Measurements from ENCODE around the gene TMCO2. TPM values are rescaled to one million over a fixed set of nuclear protein-coding genes. Genes with fewer than 3 reads are reported as not detected.

Gene TMCO2
- polyA plus RNA-seq, 3 donors: not detected

DNA sequence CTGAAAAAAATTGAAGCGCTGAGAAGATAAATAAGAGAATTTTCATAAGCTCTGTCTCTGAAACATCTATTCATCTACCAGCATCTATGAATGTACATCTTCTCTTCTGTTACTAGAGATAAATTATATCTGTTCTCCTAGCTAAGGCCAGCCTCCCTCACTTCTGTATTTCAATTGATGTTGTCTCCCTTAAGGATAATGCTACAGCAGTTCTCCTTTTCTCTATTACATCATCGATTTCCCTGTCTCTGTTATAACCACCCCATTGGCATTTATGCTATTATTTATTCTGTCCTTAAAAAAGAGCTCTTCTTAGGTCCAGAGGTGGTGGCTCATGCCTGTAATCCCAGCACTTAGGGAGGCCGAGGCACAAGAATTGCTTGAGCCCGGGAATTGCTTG is 42.9 kb upstream of the TMCO2 start:
- peaks cover 0 to 2% (median 0%) of the 10 kb centered on the region in 7 donors for H3K9me3 Mint-ChIP-seq
- no peaks in the 10 kb centered on the region for H3K4me1 Mint-ChIP-seq
- H3K27me3 Mint-ChIP-seq (ENCODE audit: low read depth in 3 of 3): no peaks in the 10 kb centered on the region
- Histone ChIP-seq H2AFZ (ENCODE audit: insufficient read depth, low read depth, low read length, poor library complexity, severe bottlenecking) (no peak overlapping the region), H4K20me1 (ENCODE audit: insufficient read depth, low read length) (peaks cover 29% of the 10 kb centered on the region), H3K4me1 (ENCODE audit: control insufficient read depth in 1 of 2, insufficient read depth in 2 of 2, low read length in 2 of 2) (no peaks in the 10 kb centered on the region), H3K27ac (ENCODE audit: low read depth in 1 of 2, low read length in 2 of 2) (no peak overlapping the region), H3K79me2 (ENCODE audit: insufficient read depth, low read length) (peaks cover 6% of the 10 kb centered on the region), H3K4me3 (replicated peaks in 1 of 3; ENCODE audit: low read depth in 2 of 3, low read length in 3 of 3) (no peak overlapping the region), H3K9me3 (replicated peaks in 1 of 2; ENCODE audit: control insufficient read depth in 1 of 2, insufficient read depth in 1 of 2, low read length in 2 of 2) (no peaks in the 10 kb centered on the region), H3K36me3 (replicated peaks in 1 of 2; ENCODE audit: control insufficient read depth in 1 of 2, insufficient read depth in 2 of 2, low read length in 2 of 2) (peaks cover 36 to 88% of the 10 kb centered on the region in 2 donors), H3K27me3 (ENCODE audit: control insufficient read depth in 2 of 2, insufficient read depth in 2 of 2, low read length in 2 of 2) (no peaks in the 10 kb centered on the region), H3K9ac (ENCODE audit: insufficient read depth, low read length, poor library complexity, severe bottlenecking) (no peak overlapping the region), H3K4me2 (replicated peaks; ENCODE audit: extremely low read depth, low read length, poor library complexity, severe bottlenecking) (no peak overlapping the region)
- intact Hi-C loops (cut with micrococcal nuclease): no loop called here
- H3K27ac Mint-ChIP-seq: peak overlapping the region in 3 of 7 donors; percentile 9 to 54 (median 20)
- peak in 1 of 3 donors; percentile 2 for DNase-seq
- WGBS (ENCODE audit: insufficient coverage): no CpG with 5 or more reads among the region's 4 CpGs
- no peak for TF ChIP-seq CTCF (IDR thresholded peaks at IDR 0.05)
- H3K36me3 Mint-ChIP-seq: peaks cover 51 to 73% of the 10 kb centered on the region in 2 donors
- H3K4me3 Mint-ChIP-seq: no peak overlapping the region

- 100% methylated on average over 2 of the region's 3 CpGs for WGBS (ENCODE audit: insufficient coverage)
- no peaks in the 10 kb centered on the region for H3K4me1 Mint-ChIP-seq
- H3K27me3 Mint-ChIP-seq (ENCODE audit: low read depth in 3 of 3): peaks cover 0 to 1% (median 0%) of the 10 kb centered on the region in 3 donors
- H3K9me3 Mint-ChIP-seq: no peaks in the 10 kb centered on the region
- Histone ChIP-seq H3K9ac (ENCODE audit: insufficient read depth, low read length, poor library complexity, severe bottlenecking) (no peak overlapping the region), H3K9me3 (replicated peaks in 1 of 2; ENCODE audit: control insufficient read depth in 1 of 2, insufficient read depth in 1 of 2, low read length in 2 of 2) (no peaks in the 10 kb centered on the region), H3K4me1 (ENCODE audit: control insufficient read depth in 1 of 2, insufficient read depth in 2 of 2, low read length in 2 of 2) (no peaks in the 10 kb centered on the region), H4K20me1 (ENCODE audit: insufficient read depth, low read length) (peaks cover 32% of the 10 kb centered on the region), H3K4me3 (replicated peaks in 1 of 3; ENCODE audit: low read depth in 2 of 3, low read length in 3 of 3) (no peak overlapping the region), H3K27ac (ENCODE audit: low read depth in 1 of 2, low read length in 2 of 2) (no peak overlapping the region), H3K36me3 (replicated peaks in 1 of 2; ENCODE audit: control insufficient read depth in 1 of 2, insufficient read depth in 2 of 2, low read length in 2 of 2) (peaks cover 51 to 100% of the 10 kb centered on the region in 2 donors), H2AFZ (ENCODE audit: insufficient read depth, low read depth, low read length, poor library complexity, severe bottlenecking) (no peak overlapping the region), H3K79me2 (ENCODE audit: insufficient read depth, low read length) (peaks cover 7% of the 10 kb centered on the region), H3K27me3 (ENCODE audit: control insufficient read depth in 2 of 2, insufficient read depth in 2 of 2, low read length in 2 of 2) (no peaks in the 10 kb centered on the region), H3K4me2 (replicated peaks; ENCODE audit: extremely low read depth, low read length, poor library complexity, severe bottlenecking) (no peak overlapping the region)
- intact Hi-C loops (cut with micrococcal nuclease): no loop called here
- peak overlapping the region in 2 of 7 donors; percentile 4 to 21 for H3K27ac Mint-ChIP-seq
- H3K4me3 Mint-ChIP-seq: no peak overlapping the region
- no peak for DNase-seq
- no peak for TF ChIP-seq CTCF (IDR thresholded peaks at IDR 0.05)
- peaks cover 54 to 76% of the 10 kb centered on the region in 2 donors for H3K36me3 Mint-ChIP-seq
Measured at GRCh38 chr1:40210511-40211204, 37.1 kb upstream of the TMCO2 start.

Data from CD14-positive monocyte (primary cell).